Prostate gland (tissue), 2 donors: Measurements from ENCODE around the gene PITX1. TPM values are rescaled to one million over a fixed set of nuclear protein-coding genes. Genes with fewer than 3 reads are reported as not detected.

Experiments used
- DNase-seq: peaks from one replicate; pipeline ENCODE4 v3.0.0-alpha.2; 2019; ENCODE audit warnings: low spot score
- H3K27ac ChIP-seq, 2 donors: fragments of 200-600 bp; sonication (generic); 2 replicates each; pipeline ENCODE4 v1.5.1; 2017 to 2019
- H3K27me3 ChIP-seq: fragments of 200-600 bp; sonication (generic); replicated peaks from 2 replicates; pipeline ENCODE4 v1.5.1; 2019; ENCODE audit not compliant: insufficient read depth
- H3K36me3 ChIP-seq, 2 donors: fragments of 200-600 bp; sonication (generic); 1 replicate in 1 of 2; 2 replicates in 1 of 2; pipeline versions ENCODE4 v1.5.1 to v1.8.1; 2017 to 2019
- H3K4me1 ChIP-seq: fragments of 200-600 bp; sonication (generic); replicated peaks from 2 replicates; pipeline ENCODE4 v1.5.1; 2019
- H3K4me3 ChIP-seq, 2 donors: fragments of 200-600 bp; sonication (generic); 2 replicates each; pipeline ENCODE4 v1.5.1; 2017 to 2019
- H3K9me3 ChIP-seq: fragments of 200-600 bp; sonication (generic); 2 replicates; pipeline ENCODE4 v1.5.1; 2017
- CTCF ChIP-seq, 4 experiments: fragments of 200-600 bp in 2 of 4; fragments of 450-650 bp in 2 of 4; sonication (generic) in 2 of 4; IDR thresholded peaks; 1 replicate in 3 of 4; 2 replicates in 1 of 4; pipeline ENCODE4 v1.5.1; 2016 to 2019; ENCODE audit warnings: antibody characterized with exemption in 4 of 4, mild to moderate bottlenecking in 2 of 4, moderate library complexity in 2 of 4
- POLR2A ChIP-seq: fragments of 450-650 bp; IDR thresholded peaks from one replicate; pipeline ENCODE4 v1.6.1; 2016; ENCODE audit warnings: antibody characterized with exemption, mild to moderate bottlenecking
- POLR2AphosphoS5 ChIP-seq: sonication (generic); formaldehyde crosslinking; IDR thresholded peaks from one replicate; pipeline ENCODE4 v1.6.1; 2017; ENCODE audit warnings: antibody characterized with exemption
- WGBS: methylation state at CpG from one replicate; pipeline ENCODE4 v1.1.5; 2018; 5-methylcytosine and 5-hydroxymethylcytosine counted together
- intact Hi-C: fragments of 100-400 bp; cut with DNase I; formaldehyde crosslinking; loops from one replicate; pipeline ENCODE4 v1.14.2; 2022
- total RNA-seq, 2 donors: library from RNA; depleted of rRNA; stranded (reverse); fragments of >200 nt; gene quantifications; one replicate each; pipeline ENCODE4 v1.1.0, GENCODE V29; 2016

Gene PITX1
- total RNA-seq, 2 donors from 2014 or later, result 6.8 to 50.6 TPM

DNA sequence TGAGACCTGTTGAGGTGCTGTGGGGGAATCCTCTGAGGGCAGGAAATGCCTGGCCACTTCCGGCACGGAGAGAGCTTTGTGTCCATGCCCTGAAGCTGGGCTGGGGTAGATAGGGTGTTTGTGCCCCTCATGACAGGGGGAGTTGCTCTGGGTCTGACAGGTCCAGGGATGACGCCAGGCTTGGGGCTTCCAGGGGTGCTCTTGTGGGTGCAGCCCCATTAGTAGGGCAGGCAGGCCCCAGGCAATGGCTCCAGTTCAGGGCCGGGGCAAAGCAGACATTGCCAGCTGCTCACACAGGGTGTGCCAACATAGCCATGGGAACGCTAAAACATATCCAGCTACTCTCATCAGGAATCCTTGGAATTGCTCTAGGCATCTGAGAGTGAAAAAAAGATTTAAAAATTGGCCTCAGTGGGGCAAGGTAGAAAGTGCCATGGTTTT is 21.1 kb downstream of the PITX1 start:
- Histone ChIP-seq H3K4me3 (no peak overlapping the region), H3K27me3 (no peaks in the 10 kb centered on the region), H3K4me1 (peaks cover 6% of the 10 kb centered on the region), H3K36me3 (no peaks in the 10 kb centered on the region), H3K9me3 (no peaks in the 10 kb centered on the region), H3K27ac (no peak overlapping the region)
- WGBS, result 66% methylated on average over 5 of the region's 5 CpGs
- TF ChIP-seq CTCF (IDR thresholded peaks at IDR 0.05) (no peak), POLR2A (no peak), POLR2AphosphoS5 (no peak)
- DNase-seq, result no peak
- intact Hi-C loops, result loop anchor here (2.0 to 10.0 kb wide), 4 partner anchors 68 to 319 kb away; partner anchors contain the start of gene C5orf24

- WGBS, result 96% methylated on average over 2 of the region's 2 CpGs
- intact Hi-C loops, result loop anchor here (2.0 to 10.0 kb wide), 4 partner anchors 67 to 320 kb away; partner anchors contain the start of gene C5orf24
Observed at GRCh38 chr5:135012033-135012588, 21.9 kb downstream of the PITX1 start.

DNA sequence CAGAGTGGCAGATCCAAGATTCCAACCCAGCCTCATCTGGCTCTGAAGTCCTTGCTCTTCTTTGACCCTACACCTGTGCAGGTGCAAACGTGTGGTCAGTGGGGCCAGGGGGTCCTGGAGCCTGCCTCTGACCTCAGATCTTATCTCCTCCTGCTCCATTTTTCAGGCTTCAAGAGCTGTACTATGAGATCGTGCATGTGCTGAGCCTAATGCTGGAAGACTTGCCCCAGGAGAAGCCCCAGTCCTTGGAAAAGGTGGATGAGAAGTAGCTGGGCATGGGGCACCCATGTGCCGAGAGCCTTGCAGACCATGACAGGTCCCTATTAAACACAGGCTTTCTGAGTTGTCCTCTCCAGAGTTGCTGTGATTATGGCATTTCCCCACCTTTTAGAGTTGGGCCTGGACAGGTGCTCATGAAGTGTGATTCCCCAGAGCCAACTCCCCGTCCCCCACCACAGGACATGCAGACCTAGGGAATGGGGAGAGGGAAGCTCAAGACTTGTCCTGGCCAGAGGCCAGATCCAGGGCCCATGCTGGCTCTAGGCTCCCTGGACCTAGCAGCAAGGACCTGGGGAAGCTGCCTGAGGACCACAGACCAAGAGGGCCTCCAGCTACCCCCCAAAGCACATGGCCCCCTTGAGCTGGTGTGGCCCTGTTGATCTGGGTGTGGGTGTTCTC is 22.5 kb downstream of the PITX1 start:
- WGBS, result 86% methylated on average over 3 of the region's 4 CpGs
- intact Hi-C loops, result loop anchor here (2.0 to 10.0 kb wide), 4 partner anchors 67 to 321 kb away; partner anchors contain the start of gene C5orf24
- Histone ChIP-seq H3K4me3 (no peak overlapping the region), H3K36me3 (no peaks in the 10 kb centered on the region), H3K4me1 (peaks cover 6% of the 10 kb centered on the region), H3K27ac (no peak overlapping the region), H3K9me3 (no peaks in the 10 kb centered on the region), H3K27me3 (no peaks in the 10 kb centered on the region)
- DNase-seq, result no peak
- TF ChIP-seq POLR2AphosphoS5 (no peak), CTCF (IDR thresholded peaks at IDR 0.05) (no peak), POLR2A (no peak)

More at GRCh38 chr5:135012033-135012588, 21.9 kb downstream of the PITX1 start:
- DNase-seq, result no peak
- peaks cover 6% of the 10 kb centered on the region for H3K4me1 ChIP-seq
- no peak overlapping the region for H3K27ac ChIP-seq
- no peaks in the 10 kb centered on the region for H3K36me3 ChIP-seq
- H3K9me3 ChIP-seq, result no peaks in the 10 kb centered on the region
- no peak for TF ChIP-seq CTCF (IDR thresholded peaks at IDR 0.05)
- no peak for TF ChIP-seq POLR2A
- TF ChIP-seq POLR2AphosphoS5, result no peak
- no peak overlapping the region for H3K4me3 ChIP-seq
- no peaks in the 10 kb centered on the region for H3K27me3 ChIP-seq

GRCh38 chr5:135010502-135011354 is 23.3 kb downstream of the PITX1 start:
- no peak for DNase-seq

More at GRCh38 chr5:135010502-135011354, 23.3 kb downstream of the PITX1 start:
- Histone ChIP-seq H3K4me3 (no peak overlapping the region), H3K4me1 (peaks cover 6% of the 10 kb centered on the region), H3K9me3 (no peaks in the 10 kb centered on the region), H3K27ac (no peak overlapping the region), H3K36me3 (no peaks in the 10 kb centered on the region), H3K27me3 (no peaks in the 10 kb centered on the region)
- WGBS, result 89% methylated on average over 3 of the region's 3 CpGs
- intact Hi-C loops, result loop anchor here (5.0 to 10.0 kb wide), 3 partner anchors 166 to 322 kb away; partner anchors contain the start of gene C5orf24
- TF ChIP-seq POLR2A (no peak), POLR2AphosphoS5 (no peak), CTCF (IDR thresholded peaks at IDR 0.05) (no peak)
